GM18909 (cell line): ENCODE data around the gene KNDC1.
"Not testable (repeated sequence)": the region's sequence is repeated elsewhere in the genome, so short reads cannot be mapped to it uniquely, and the experiment has no call there.

Experiments used
- ATAC-seq: cut with Tn5 transposase; IDR thresholded peaks from one replicate; pipeline ENCODE4 v1.9.1; 2021; ENCODE audit warnings: mild to moderate bottlenecking; ENCODE audit not compliant: unreplicated experiment, poor library complexity

Gene KNDC1

GRCh38 chr10:133140417-133141143 lies 19.4 kb upstream of the KNDC1 start:
- no peak for ATAC-seq

GRCh38 chr10:133141144-133141957 lies 18.7 kb upstream of the KNDC1 start:
- ATAC-seq, result no peak

- ATAC-seq, result no peak
These were observed 18.1 kb upstream of the KNDC1 start for GRCh38 chr10:133141958-133142340.

DNA sequence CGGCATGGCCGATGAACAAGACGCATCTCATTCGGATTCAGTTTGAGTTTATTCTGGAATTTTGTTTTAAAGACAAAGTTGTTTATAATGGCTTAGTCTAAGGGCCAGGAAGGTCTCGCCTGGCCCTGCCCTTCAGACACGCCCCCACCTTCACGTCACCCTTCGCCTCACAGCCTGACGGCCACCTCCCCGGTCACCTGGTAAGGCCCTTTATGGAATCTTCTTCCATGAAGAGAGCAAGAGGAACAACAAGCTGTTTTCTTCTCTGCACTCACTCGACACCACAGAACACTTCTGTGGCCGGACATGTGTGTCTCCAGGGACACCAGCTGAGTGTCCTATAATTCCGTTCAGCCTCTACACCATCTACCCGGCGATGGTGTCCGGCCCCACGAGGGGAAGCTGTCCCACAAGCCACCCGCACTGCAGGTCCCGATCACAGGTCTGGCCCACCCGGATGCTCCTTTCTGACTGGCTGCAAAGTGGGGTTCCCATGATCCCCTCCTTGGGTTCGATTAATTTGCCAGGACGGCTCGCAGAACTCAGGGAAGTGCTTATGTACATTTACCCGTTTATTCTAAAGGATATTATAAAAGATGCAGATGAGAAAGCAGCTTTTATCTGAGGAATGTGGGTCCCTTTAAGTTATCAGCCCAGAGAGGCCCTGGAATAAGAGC lies 17.4 kb upstream of the KNDC1 start:
- no peak for ATAC-seq

- ATAC-seq, result no peak
These were observed 16.9 kb upstream of the KNDC1 start for GRCh38 chr10:133143200-133143533.

GRCh38 chr10:133143546-133143945 lies 16.5 kb upstream of the KNDC1 start:
- no peak for ATAC-seq

DNA sequence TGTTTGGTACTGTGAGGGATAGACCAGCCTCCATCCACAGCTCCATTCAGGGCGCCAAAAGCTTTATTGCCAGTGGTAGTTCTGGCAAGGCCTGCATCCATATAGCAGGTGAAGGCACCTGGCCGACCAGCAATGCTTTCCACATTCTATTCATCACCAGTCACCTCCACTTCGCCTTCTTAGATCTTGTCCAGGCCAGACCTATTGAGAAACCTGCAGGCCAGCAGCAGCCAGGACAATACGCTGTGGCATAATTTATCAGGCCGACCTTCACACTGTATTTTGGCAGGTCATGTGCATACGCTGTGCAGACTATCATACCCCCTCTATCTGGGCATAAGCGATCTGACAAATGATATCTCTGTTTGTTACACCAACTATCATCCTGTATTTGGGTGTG lies 15.2 kb upstream of the KNDC1 start:
- ATAC-seq, result no peak

DNA sequence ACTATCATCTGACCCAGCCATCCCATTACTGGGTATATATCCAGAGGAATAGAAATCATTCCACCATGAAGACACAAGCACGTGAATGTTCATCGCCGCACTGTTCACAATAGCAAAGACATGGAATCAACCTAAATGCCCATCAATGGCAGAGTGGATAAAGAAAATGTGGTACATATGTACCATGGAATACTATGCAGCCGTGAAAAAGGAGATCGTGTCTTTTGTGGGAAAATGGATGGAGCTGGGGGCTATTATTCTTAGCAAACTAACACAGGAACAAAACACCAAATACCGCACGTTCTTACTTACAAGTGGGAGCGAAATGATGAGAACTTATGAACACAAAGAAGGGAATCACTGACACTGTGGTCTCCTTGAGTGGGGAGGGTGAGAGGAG lies 9.8 kb upstream of the KNDC1 start:
- no peak for ATAC-seq

- ATAC-seq, result no peak
These were observed 9.4 kb upstream of the KNDC1 start for GRCh38 chr10:133150656-133151055.

GRCh38 chr10:133151071-133151470 lies 8.9 kb upstream of the KNDC1 start:
- ATAC-seq, result not testable (repeated sequence)

DNA sequence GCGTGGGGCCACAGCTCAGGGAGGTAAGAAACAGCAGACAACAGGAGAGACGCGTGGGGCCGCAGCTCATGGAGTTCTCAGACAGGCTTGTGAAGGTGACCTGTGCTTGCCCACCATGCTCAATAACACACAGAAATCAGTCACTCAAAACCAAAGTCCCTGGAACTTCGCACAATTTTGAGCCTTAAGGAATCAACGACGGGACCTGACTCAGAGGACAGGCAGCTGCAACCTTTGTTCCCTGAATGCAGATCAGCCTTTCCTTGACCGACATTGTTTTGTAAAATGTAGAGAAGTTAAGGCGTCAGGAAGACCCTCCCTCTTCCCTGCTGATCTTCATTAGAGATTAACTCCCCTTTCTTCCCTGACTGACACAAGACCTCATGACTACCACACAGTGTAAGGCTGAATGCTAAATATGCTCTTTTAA lies 8.5 kb upstream of the KNDC1 start:
- no peak for ATAC-seq

GRCh38 chr10:133154411-133154810 lies 5.6 kb upstream of the KNDC1 start:
- no peak for ATAC-seq

DNA sequence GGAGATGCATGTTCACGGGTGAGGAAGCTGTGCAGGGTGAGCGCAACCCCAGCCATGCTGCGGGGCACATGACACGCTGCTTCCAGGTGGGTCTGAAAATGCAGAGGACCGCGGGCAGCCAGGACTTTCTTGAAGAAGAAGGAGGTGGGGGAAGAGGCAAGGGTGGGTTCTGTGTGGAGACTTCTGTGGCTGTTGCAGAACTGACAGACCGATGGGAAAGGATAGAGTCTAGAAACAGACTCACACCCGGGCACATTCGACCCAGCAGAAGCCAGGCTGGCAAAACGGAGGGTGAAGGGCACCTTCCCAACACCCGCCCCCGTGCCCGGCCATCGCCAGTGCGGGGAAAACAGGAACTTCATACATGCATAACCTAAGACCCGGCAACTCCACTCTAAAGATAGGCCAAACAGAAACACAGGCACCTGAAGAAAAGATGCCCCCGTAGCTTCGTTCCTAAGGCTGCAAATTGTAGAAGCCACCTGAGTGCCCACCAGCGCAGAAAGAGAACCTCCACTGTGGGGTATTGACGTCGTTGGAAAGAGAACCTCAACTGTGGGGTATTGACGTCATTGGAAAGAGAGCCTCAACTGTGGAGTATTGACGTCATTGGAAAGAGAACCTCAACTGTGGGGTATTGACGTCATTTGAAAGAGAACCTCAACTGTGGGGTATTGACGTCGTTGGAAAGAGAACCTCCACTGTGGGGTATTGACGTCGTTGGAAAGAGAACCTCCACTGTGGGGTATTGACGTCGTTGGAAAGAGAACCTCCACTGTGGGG lies 4.8 kb upstream of the KNDC1 start:
- ATAC-seq, result no peak

- ATAC-seq, result no peak
These were observed 3.1 kb upstream of the KNDC1 start for GRCh38 chr10:133156674-133157579.

GRCh38 chr10:133157662-133158436 lies 2.2 kb upstream of the KNDC1 start:
- no peak for ATAC-seq

GRCh38 chr10:133158437-133158755 lies 1.6 kb upstream of the KNDC1 start:
- ATAC-seq, result no peak

- ATAC-seq, result no peak
These were observed 1.0 kb upstream of the KNDC1 start for GRCh38 chr10:133158756-133159610.

GRCh38 chr10:133159611-133159949 lies 439 bp upstream of the KNDC1 start:
- ATAC-seq, result no peak
